ENCODE data around the gene ISLR.

The ISLR gene

DNA sequence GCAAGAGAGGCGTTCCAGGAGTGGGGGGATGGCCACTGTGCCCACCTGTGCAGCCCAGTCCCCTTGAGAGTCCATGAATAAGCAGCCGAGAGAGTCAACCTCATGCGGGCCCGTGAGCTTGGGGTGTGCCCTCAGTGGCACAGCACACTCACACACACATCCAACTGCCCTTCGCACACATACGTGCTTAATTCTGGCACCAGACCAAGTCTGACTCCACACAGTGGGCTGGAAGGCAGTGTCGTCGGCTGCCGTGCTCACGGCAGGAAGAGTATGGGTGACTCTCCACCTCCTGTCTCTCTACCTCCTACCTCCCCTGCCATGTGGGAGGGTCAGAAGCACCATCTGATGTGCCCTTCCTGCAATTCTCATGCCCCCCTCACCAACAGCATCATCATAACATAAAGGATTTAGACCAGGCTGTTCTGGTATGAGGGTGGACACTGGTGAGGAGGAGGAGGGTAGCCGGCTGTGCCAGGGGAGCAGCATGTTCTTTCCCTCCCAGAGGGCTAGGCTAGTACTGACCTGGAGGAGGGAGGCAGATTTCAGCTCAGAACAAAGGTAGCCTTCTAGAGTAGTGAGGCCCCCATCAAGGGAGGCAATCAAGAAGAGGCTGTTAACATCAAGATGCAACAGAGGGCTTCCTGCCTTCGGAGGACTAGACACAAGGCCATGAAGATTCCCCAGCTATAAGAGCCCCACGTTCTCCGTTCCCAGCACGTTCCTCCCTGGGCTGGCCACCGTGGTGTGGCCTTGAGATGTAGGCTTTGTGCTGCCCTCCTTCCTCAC is 34.3 kb downstream of the ISLR start:
- no peak overlapping the region for H3K4me3 ChIP-seq (ENCODE audit: low read depth, low read length)
- POLR2A ChIA-PET: no interaction called here
- CTCF ChIA-PET: interaction anchor here (1.5 kb wide), 1 partner anchor 12 kb away, joined by 3 read pairs; no protein-coding TSS in a partner anchor
- DNase-seq (ENCODE audit: low read depth, low spot score): no peak
- TF ChIP-seq, protein P1, sequence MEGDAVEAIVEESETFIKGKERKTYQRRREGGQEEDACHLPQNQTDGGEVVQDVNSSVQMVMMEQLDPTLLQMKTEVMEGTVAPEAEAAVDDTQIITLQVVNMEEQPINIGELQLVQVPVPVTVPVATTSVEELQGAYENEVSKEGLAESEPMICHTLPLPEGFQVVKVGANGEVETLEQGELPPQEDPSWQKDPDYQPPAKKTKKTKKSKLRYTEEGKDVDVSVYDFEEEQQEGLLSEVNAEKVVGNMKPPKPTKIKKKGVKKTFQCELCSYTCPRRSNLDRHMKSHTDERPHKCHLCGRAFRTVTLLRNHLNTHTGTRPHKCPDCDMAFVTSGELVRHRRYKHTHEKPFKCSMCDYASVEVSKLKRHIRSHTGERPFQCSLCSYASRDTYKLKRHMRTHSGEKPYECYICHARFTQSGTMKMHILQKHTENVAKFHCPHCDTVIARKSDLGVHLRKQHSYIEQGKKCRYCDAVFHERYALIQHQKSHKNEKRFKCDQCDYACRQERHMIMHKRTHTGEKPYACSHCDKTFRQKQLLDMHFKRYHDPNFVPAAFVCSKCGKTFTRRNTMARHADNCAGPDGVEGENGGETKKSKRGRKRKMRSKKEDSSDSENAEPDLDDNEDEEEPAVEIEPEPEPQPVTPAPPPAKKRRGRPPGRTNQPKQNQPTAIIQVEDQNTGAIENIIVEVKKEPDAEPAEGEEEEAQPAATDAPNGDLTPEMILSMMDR (IDR thresholded peaks at IDR 0.05; ENCODE audit: insufficient read depth, low read length, missing control alignments): no peak

DNA sequence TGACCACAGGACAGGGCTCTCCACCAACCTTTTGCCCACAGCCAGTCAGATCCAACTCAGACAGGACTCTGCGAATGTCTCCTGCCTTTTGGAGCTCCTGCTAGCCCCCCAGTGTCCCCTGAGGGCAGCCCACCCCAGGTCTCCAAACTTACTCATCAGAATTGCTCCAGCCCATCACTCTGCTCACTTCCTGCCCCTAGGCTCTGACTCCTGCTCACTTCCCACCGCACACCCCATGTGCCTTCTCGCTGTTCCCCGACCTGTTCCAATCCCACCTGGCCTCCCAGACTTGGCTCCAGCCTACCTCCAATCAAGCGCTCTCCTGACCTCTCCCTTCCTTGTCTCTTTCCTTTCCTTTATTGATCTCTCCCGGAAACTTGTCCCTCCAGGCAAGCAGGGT is 35.0 kb downstream of the ISLR start:
- TF ChIP-seq, protein P1 (IDR thresholded peaks at IDR 0.05; ENCODE audit: insufficient read depth, low read length, missing control alignments): no peak
- CTCF ChIA-PET: interaction anchor here (1.2 kb wide), 1 partner anchor 43 kb away, joined by 3 read pairs; no protein-coding TSS in a partner anchor
- DNase-seq (ENCODE audit: low read depth, low spot score): no peak
- no peak overlapping the region for H3K4me3 ChIP-seq (ENCODE audit: low read depth, low read length)
- POLR2A ChIA-PET: no interaction called here

DNA sequence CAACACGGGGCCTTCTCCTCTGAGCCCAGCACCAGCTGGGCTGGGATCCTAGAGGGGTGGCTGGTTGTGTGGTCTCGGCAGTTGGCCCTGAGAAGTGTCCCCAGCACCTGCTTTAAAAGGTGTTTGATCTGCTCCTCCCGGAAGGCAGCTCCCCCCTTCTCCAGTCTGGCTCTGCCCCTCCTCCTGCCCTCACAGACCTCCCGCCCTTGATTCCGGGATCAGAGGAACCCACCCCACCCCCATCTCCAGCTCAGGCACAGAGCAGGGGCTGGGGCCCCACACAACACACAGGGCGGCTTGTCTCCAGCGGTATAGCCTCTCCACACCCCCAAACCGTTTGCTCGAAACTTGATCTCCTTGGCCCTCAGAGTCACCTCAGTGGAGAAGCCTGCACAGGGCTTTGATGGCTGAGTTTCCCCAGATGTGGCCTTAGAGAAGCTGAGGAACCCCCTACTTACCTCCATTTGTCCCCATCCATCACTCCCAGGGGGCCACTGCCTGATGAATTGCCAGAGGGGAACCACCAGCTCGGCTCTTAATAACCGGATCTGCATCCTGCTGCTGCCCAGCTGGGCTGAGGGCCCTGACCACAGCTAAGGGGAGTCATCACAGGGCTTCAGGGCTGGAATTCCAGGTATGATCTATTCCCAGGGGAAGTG is 35.5 kb downstream of the ISLR start:
- H3K4me3 ChIP-seq (ENCODE audit: low read depth, low read length): no peak overlapping the region
- TF ChIP-seq, protein P1 (IDR thresholded peaks at IDR 0.05; ENCODE audit: insufficient read depth, low read length, missing control alignments): no peak
- CTCF ChIA-PET: interaction anchor here (1.2 kb wide), 1 partner anchor 43 kb away, joined by 3 read pairs; no protein-coding TSS in a partner anchor
- DNase-seq (ENCODE audit: low read depth, low spot score): no peak
- POLR2A ChIA-PET: interaction anchor here (0.8 kb wide), 1 partner anchor 13 kb away, joined by 5 read pairs; no protein-coding TSS in a partner anchor

DNA sequence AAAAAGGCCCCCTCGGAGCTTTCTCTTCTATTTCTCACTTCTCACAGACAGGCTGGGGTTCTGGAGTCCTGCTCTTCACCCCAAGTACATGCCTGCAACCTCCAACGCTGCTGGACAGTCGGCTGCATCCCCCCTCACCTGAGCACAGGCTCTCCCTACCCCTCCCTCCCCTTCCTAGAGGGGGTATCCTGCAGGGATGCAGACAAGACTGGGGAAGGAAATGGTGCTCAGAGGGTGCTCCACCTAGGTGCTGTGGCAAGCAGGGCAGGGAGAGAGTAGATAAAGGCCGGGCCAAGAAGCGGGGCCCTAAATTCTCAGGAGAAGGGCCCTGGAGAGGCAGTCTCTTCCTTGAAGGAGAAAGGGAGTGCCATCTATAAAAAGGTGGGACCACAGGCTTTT is 36.0 kb downstream of the ISLR start:
- ChIA-PET CTCF (interaction anchor here (1.2 kb wide), 1 partner anchor 42 kb away, joined by 3 read pairs; no protein-coding TSS in a partner anchor), POLR2A (interaction anchor here (0.8 kb wide), 1 partner anchor 13 kb away, joined by 5 read pairs; no protein-coding TSS in a partner anchor)
- no peak for DNase-seq (ENCODE audit: low read depth, low spot score)
- H3K4me3 ChIP-seq (ENCODE audit: low read depth, low read length): no peak overlapping the region
- TF ChIP-seq, protein P1 (IDR thresholded peaks at IDR 0.05; ENCODE audit: insufficient read depth, low read length, missing control alignments): no peak

DNA sequence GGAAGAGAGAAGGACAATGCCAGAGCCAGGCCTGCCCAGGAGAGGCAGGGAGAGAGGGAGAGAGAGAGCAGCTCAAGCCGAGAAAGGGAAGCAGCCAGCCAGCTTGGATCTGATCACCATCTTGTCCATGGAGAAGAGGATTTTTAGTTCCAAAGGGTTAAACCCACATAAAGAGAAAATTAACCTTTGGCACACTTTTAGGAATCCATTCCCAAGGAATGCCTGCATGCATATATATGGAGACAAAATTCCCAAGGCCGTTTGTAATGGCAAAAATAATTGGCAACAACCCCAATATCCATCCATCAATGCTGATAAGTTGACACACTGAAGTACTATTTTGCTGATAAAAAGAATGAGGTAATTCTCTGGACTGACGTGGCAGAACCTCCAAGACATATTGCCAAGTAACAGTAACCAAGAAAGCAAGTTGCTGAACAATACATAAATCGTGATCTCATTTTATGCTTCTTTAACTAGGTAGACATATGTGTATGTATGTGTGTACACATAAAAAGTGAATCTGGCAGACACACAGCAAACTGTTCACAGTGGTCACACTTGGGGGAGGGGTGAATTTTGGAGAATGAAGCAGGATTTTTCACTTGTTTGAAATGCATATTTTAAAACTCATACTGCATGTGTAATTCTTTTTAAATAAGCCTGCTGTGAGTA is 36.6 kb downstream of the ISLR start:
- TF ChIP-seq, protein P1 (IDR thresholded peaks at IDR 0.05; ENCODE audit: insufficient read depth, low read length, missing control alignments): no peak
- DNase-seq (ENCODE audit: low read depth, low spot score): no peak
- CTCF ChIA-PET: no interaction called here
- POLR2A ChIA-PET: interaction anchor here (1.1 kb wide), 1 partner anchor 14 kb away, joined by 4 read pairs; no protein-coding TSS in a partner anchor
- no peak overlapping the region for H3K4me3 ChIP-seq (ENCODE audit: low read depth, low read length)
